ENCODE measurements around the gene SBNO1. TPM values are rescaled to one million over a fixed set of nuclear protein-coding genes. Genes with fewer than 3 reads are reported as not detected.
"Not testable (repeated sequence)": the region's sequence is repeated elsewhere in the genome, so short reads cannot be mapped to it uniquely, and the experiment has no call there.

The SBNO1 gene
- total RNA-seq, 1 experiment from 2014 or later = 43.8 TPM

DNA sequence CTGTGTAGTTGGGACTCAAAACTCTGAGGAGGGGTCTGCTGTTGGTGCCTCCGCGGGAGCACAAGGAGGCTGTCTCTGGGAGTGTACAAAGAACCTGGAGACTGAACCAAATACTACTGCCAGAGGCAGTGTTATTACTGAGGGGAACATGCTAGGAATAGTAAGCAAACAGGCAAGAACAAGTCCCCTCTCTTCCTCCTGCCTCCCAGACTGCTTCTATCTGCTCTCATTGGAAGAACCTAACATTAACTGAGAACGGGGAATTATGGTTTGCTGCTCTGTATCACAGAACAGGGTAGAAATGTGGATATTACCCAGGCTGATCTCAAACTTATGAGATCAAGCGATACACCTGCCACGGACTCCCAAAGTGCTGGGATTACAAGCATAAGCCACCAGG lies 14.7 kb upstream of the SBNO1 start:
- intact Hi-C loops (cut with micrococcal nuclease) = no loop called here
- ChIA-PET POLR2A (interaction anchor here (1.3 kb wide), 1 partner anchor 14 kb away, joined by 4 read pairs; the partner anchor contains the start of gene SBNO1), CTCF (interaction anchor here (1.3 kb wide), 1 partner anchor 14 kb away, joined by 4 read pairs; the partner anchor contains the start of gene SBNO1), RAD21 (ENCODE audit: low non-redundant PET in 1 of 2, low total read pairs in 2 of 2, uncharacterized antibody in 2 of 2, unreplicated experiment in 2 of 2) (no interaction called here)
- no peak for TF ChIP-seq EZH2phosphoT487 (IDR thresholded peaks at IDR 0.05; ENCODE audit: borderline replicate concordance)
- no peak for TF ChIP-seq ZFX (IDR thresholded peaks at IDR 0.05)
- no peak for TF ChIP-seq RAD21 (IDR thresholded peaks at IDR 0.05; ENCODE audit: low read depth)
- no peak for TF ChIP-seq EGR1 (IDR thresholded peaks at IDR 0.05; ENCODE audit: low read depth)
- TF ChIP-seq TCF7L2 (IDR thresholded peaks at IDR 0.05; ENCODE audit: borderline replicate concordance, extremely low read depth, insufficient read depth, insufficient read length) = no peak
- TF ChIP-seq FOSL1 (IDR thresholded peaks at IDR 0.05; ENCODE audit: low read depth) = no peak
- TF ChIP-seq SIN3A (IDR thresholded peaks at IDR 0.05; ENCODE audit: low read depth) = no peak
- TF ChIP-seq, protein P1, sequence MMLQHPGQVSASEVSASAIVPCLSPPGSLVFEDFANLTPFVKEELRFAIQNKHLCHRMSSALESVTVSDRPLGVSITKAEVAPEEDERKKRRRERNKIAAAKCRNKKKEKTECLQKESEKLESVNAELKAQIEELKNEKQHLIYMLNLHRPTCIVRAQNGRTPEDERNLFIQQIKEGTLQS (IDR thresholded peaks at IDR 0.05) = no peak
- TF ChIP-seq CEBPB (IDR thresholded peaks at IDR 0.05; ENCODE audit: low read depth) = no peak
- TF ChIP-seq, protein P2, sequence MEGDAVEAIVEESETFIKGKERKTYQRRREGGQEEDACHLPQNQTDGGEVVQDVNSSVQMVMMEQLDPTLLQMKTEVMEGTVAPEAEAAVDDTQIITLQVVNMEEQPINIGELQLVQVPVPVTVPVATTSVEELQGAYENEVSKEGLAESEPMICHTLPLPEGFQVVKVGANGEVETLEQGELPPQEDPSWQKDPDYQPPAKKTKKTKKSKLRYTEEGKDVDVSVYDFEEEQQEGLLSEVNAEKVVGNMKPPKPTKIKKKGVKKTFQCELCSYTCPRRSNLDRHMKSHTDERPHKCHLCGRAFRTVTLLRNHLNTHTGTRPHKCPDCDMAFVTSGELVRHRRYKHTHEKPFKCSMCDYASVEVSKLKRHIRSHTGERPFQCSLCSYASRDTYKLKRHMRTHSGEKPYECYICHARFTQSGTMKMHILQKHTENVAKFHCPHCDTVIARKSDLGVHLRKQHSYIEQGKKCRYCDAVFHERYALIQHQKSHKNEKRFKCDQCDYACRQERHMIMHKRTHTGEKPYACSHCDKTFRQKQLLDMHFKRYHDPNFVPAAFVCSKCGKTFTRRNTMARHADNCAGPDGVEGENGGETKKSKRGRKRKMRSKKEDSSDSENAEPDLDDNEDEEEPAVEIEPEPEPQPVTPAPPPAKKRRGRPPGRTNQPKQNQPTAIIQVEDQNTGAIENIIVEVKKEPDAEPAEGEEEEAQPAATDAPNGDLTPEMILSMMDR (IDR thresholded peaks at IDR 0.05 in 2 of 3, conservative IDR thresholded peaks at IDR 0.05 in 1 of 3; ENCODE audit: borderline replicate concordance in 1 of 3, insufficient read depth in 1 of 3, low read depth in 2 of 3, low read length in 2 of 3) = no peak
- TF ChIP-seq, protein P3, sequence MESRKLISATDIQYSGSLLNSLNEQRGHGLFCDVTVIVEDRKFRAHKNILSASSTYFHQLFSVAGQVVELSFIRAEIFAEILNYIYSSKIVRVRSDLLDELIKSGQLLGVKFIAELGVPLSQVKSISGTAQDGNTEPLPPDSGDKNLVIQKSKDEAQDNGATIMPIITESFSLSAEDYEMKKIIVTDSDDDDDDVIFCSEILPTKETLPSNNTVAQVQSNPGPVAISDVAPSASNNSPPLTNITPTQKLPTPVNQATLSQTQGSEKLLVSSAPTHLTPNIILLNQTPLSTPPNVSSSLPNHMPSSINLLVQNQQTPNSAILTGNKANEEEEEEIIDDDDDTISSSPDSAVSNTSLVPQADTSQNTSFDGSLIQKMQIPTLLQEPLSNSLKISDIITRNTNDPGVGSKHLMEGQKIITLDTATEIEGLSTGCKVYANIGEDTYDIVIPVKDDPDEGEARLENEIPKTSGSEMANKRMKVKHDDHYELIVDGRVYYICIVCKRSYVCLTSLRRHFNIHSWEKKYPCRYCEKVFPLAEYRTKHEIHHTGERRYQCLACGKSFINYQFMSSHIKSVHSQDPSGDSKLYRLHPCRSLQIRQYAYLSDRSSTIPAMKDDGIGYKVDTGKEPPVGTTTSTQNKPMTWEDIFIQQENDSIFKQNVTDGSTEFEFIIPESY (IDR thresholded peaks at IDR 0.05; ENCODE audit: extremely low read depth, insufficient replicate concordance, low read length) = no peak
- TF ChIP-seq YY1 (IDR thresholded peaks at IDR 0.05; ENCODE audit: extremely low read depth, insufficient replicate concordance, low read depth, low read length) = no peak
- peak overlapping the region; percentile 19; the same call in 1 of the 2 replicates for H3K4me2 ChIP-seq (ENCODE audit: low read length)
- DNase-seq (ENCODE audit: low read depth, low spot score) (no peak), ATAC-seq (no peak)
- no peak overlapping the region for H2AFZ ChIP-seq (ENCODE audit: low read depth, low read length, poor library complexity, severe bottlenecking)
- H3K27ac ChIP-seq (ENCODE audit: low read depth, low read length) = no peak overlapping the region
- no peaks in the 10 kb centered on the region for H3K36me3 ChIP-seq (ENCODE audit: control insufficient read depth in 1 of 2, insufficient read depth in 2 of 2, low read length in 2 of 2)
- no peaks in the 10 kb centered on the region for H3K27me3 ChIP-seq (ENCODE audit: insufficient read depth, low read length)
- no peaks in the 10 kb centered on the region for H3K9me3 ChIP-seq (ENCODE audit: control insufficient read depth in 1 of 2, insufficient read depth in 1 of 2, low read depth in 1 of 2, low read length in 2 of 2)
- no peaks in the 10 kb centered on the region for H3K9me2 ChIP-seq (ENCODE audit: insufficient read depth)
- no peaks in the 10 kb centered on the region for H4K20me1 ChIP-seq (ENCODE audit: insufficient read depth)
- no peak overlapping the region for H3K4me3 ChIP-seq (replicated peaks in 1 of 2; ENCODE audit: low read depth in 1 of 2, low read length in 2 of 2)
- H3K9ac ChIP-seq (ENCODE audit: low read length) = no peak overlapping the region; the same call in 1 of the 2 replicates
- peaks cover 16 to 29% of the 10 kb centered on the region in 2 experiments for H3K4me1 ChIP-seq (ENCODE audit: control insufficient read depth in 1 of 2, insufficient read depth in 2 of 2, low read length in 2 of 2)
- peaks cover 3% of the 10 kb centered on the region; the same call in 1 of the 2 replicates for H3K79me2 ChIP-seq (ENCODE audit: insufficient read depth, low read length)
- BruUV-seq (replicated peaks) = no TSS peak

DNA sequence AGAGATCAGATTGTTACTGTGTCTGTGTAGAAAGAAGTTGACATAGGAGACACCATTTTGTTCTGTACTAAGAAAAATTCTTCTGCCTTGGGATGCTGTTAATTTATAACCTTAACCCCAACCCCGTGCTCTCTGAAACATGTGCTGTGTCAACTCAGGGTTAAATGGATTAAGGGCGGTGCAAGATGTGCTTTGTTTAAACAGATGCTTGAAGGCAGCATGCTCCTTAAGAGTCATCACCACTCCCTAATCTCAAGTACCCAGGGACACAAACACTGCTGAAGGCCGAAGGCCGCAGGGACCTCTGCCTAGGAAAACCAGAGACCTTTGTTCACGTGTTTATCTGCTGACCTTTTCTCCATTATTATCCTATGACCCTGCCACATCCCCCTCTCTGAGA lies 7.8 kb upstream of the SBNO1 start:
- intact Hi-C loops (cut with micrococcal nuclease); H3K9me2 ChIP-seq (ENCODE audit: insufficient read depth); H3K4me2 ChIP-seq (ENCODE audit: low read length); H3K27ac ChIP-seq (ENCODE audit: low read depth, low read length); RAD21 ChIA-PET (ENCODE audit: low non-redundant PET in 1 of 2, low total read pairs in 2 of 2, uncharacterized antibody in 2 of 2, unreplicated experiment in 2 of 2); H4K20me1 ChIP-seq (ENCODE audit: insufficient read depth); H3K4me3 ChIP-seq (replicated peaks in 1 of 2; ENCODE audit: low read depth in 1 of 2, low read length in 2 of 2); H2AFZ ChIP-seq (ENCODE audit: low read depth, low read length, poor library complexity, severe bottlenecking); POLR2A ChIA-PET; H3K9me3 ChIP-seq (ENCODE audit: control insufficient read depth in 1 of 2, insufficient read depth in 1 of 2, low read depth in 1 of 2, low read length in 2 of 2); BruUV-seq (replicated peaks); H3K27me3 ChIP-seq (ENCODE audit: insufficient read depth, low read length); H3K79me2 ChIP-seq (ENCODE audit: insufficient read depth, low read length); ATAC-seq; DNase-seq (ENCODE audit: low read depth, low spot score); H3K9ac ChIP-seq (ENCODE audit: low read length); H3K36me3 ChIP-seq (ENCODE audit: control insufficient read depth in 1 of 2, insufficient read depth in 2 of 2, low read length in 2 of 2); CTCF ChIA-PET: not testable (repeated sequence)
- peaks cover 4 to 14% of the 10 kb centered on the region in 2 experiments for H3K4me1 ChIP-seq (ENCODE audit: control insufficient read depth in 1 of 2, insufficient read depth in 2 of 2, low read length in 2 of 2)

Measured in HCT116 (cell line).